ENCODE measurements around the gene NHP2. TPM values are rescaled to one million over a fixed set of nuclear protein-coding genes. Genes with fewer than 3 reads are reported as not detected.

The NHP2 gene
- total and polyA plus RNA-seq, 4 donors, result 64.7 to 199 (median 132) TPM

GRCh38 chr5:178149199-178149932, 4.3 kb downstream of the NHP2 start:
- TF ChIP-seq, protein P1, sequence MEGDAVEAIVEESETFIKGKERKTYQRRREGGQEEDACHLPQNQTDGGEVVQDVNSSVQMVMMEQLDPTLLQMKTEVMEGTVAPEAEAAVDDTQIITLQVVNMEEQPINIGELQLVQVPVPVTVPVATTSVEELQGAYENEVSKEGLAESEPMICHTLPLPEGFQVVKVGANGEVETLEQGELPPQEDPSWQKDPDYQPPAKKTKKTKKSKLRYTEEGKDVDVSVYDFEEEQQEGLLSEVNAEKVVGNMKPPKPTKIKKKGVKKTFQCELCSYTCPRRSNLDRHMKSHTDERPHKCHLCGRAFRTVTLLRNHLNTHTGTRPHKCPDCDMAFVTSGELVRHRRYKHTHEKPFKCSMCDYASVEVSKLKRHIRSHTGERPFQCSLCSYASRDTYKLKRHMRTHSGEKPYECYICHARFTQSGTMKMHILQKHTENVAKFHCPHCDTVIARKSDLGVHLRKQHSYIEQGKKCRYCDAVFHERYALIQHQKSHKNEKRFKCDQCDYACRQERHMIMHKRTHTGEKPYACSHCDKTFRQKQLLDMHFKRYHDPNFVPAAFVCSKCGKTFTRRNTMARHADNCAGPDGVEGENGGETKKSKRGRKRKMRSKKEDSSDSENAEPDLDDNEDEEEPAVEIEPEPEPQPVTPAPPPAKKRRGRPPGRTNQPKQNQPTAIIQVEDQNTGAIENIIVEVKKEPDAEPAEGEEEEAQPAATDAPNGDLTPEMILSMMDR (IDR thresholded peaks at IDR 0.05; ENCODE audit: control extremely low read depth, extremely low read depth), result no peak
- Histone ChIP-seq H3K27me3 (ENCODE audit: control insufficient read depth in 3 of 3, insufficient read depth in 3 of 3, low read length in 2 of 3) (no peaks in the 10 kb centered on the region), H3K4me3 (no peak overlapping the region), H3K9ac (ENCODE audit: insufficient read depth in 1 of 2, low read length in 2 of 2) (no peak overlapping the region), H3K36me3 (ENCODE audit: control insufficient read depth in 4 of 4, insufficient read depth in 4 of 4, low read length in 4 of 4) (peaks cover 18 to 47% (median 32%) of the 10 kb centered on the region in 4 donors), H3K4me1 (ENCODE audit: control insufficient read depth in 5 of 5, insufficient read depth in 5 of 5, low read length in 5 of 5) (peaks cover 0 to 10% (median 5%) of the 10 kb centered on the region in 5 donors), H3K27ac (ENCODE audit: low read depth in 1 of 2, low read length in 1 of 2) (no peak overlapping the region), H3K9me3 (ENCODE audit: control insufficient read depth in 4 of 4, insufficient read depth in 3 of 4, low read length in 3 of 4) (no peaks in the 10 kb centered on the region)
- 85 to 88% methylated on average over 11 of the region's 11 CpGs for WGBS, 2 donors
- ATAC-seq (ENCODE audit: insufficient read depth, low FRiP score) (no peak), DNase-seq (no peak)

DNA sequence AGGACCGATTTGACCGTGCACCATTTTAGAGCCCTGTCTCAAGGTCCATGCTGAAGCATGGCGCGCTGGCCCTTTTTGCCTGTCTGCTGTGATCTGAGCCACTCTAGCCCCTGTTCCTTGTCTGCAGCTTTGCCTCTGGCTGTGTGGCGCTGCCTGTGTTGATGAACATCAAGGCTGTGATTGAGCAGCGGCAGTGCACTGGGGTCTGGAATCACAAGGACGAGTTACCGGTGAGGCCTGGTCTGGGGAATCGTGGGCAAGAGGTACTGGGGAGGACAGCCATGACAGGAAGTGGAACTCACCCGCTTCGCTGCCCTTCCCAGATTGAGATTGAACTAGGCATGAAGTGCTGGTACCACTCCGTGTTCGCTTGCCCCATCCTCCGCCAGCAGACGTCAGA, 6.3 kb downstream of the NHP2 start:
- no peak for DNase-seq
- Histone ChIP-seq H3K4me3 (no peak overlapping the region), H3K27me3 (ENCODE audit: control insufficient read depth in 3 of 3, insufficient read depth in 3 of 3, low read length in 2 of 3) (no peaks in the 10 kb centered on the region), H3K9me3 (ENCODE audit: control insufficient read depth in 4 of 4, insufficient read depth in 3 of 4, low read length in 3 of 4) (no peaks in the 10 kb centered on the region), H3K27ac (ENCODE audit: low read depth in 1 of 2, low read length in 1 of 2) (no peak overlapping the region), H3K4me1 (ENCODE audit: control insufficient read depth in 5 of 5, insufficient read depth in 5 of 5, low read length in 5 of 5) (peaks cover 0 to 11% (median 4%) of the 10 kb centered on the region in 5 donors), H3K9ac (ENCODE audit: insufficient read depth in 1 of 2, low read length in 2 of 2) (no peak overlapping the region), H3K36me3 (ENCODE audit: control insufficient read depth in 4 of 4, insufficient read depth in 4 of 4, low read length in 4 of 4) (peaks cover 21 to 64% (median 43%) of the 10 kb centered on the region in 4 donors)
- TF ChIP-seq, protein P1 (IDR thresholded peaks at IDR 0.05; ENCODE audit: control extremely low read depth, extremely low read depth), result no peak
- 90 to 92% methylated on average over 15 of the region's 15 CpGs for WGBS, 2 donors
- ATAC-seq (ENCODE audit: insufficient read depth, low FRiP score), result no peak

DNA sequence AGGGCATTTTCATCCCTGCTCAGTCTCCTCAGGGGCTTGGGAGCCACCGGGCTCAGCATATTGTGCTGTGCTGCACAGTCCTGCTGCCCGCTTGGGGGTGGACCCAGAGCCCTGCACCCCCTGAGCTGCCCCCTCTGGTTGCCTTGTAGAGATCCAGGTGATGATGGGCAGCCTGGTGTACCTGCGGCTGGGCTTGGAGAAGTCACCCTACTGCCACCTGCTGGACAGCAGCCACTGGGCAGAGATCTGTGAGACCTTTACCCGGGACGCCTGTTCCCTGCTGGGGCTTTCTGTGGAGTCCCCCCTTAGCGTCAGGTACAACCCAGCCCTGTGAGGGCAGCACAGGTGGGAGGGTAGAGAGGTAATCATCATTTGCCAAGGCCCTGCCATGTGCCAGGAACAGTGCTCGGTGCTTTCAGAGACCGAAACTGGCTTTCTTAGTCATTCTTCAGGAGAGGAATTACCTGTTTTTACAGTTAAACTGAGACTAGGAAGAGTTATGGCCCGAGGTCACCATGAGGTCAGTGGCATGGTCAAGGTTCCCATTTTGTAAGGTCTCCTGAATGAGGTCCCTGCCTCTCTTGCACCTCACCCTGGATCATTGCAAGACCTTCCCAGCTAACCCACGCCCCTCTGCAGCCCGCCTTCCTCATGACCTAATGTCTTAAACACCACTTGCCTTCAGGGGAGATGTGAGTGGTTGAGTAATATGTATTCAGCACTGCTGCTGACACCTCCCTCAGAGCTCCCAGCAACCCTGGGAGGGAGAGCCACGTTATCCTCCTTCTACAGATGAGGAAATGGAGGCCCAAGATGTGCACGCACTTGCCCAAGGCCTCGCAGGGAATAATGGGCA, 7.5 kb downstream of the NHP2 start:
- H3K4me1 ChIP-seq (ENCODE audit: control insufficient read depth in 5 of 5, insufficient read depth in 5 of 5, low read length in 5 of 5), result peaks cover 0 to 11% (median 0%) of the 10 kb centered on the region in 5 donors
- H3K27me3 ChIP-seq (ENCODE audit: control insufficient read depth in 3 of 3, insufficient read depth in 3 of 3, low read length in 2 of 3), result no peaks in the 10 kb centered on the region
- DNase-seq, result peak in 2 of 3 donors; percentile 48 to 60
- H3K4me3 ChIP-seq, result no peak overlapping the region
- no peaks in the 10 kb centered on the region for H3K9me3 ChIP-seq (ENCODE audit: control insufficient read depth in 4 of 4, insufficient read depth in 3 of 4, low read length in 3 of 4)
- peak; percentile 23 for ATAC-seq (ENCODE audit: insufficient read depth, low FRiP score)
- TF ChIP-seq, protein P1 (IDR thresholded peaks at IDR 0.05; ENCODE audit: control extremely low read depth, extremely low read depth), result peak; percentile 35
- no peak overlapping the region for H3K9ac ChIP-seq (ENCODE audit: insufficient read depth in 1 of 2, low read length in 2 of 2)
- WGBS, 2 donors, result 62 to 65% methylated on average over 14 of the region's 14 CpGs
- no peak overlapping the region for H3K27ac ChIP-seq (ENCODE audit: low read depth in 1 of 2, low read length in 1 of 2)
- peaks cover 28 to 65% (median 45%) of the 10 kb centered on the region in 4 donors for H3K36me3 ChIP-seq (ENCODE audit: control insufficient read depth in 4 of 4, insufficient read depth in 4 of 4, low read length in 4 of 4)
